Middle frontal gyrus (tissue), 1 donor: Measurements from ENCODE around the gene MGAT2.
"Not testable (repeated sequence)": the region's sequence is repeated elsewhere in the genome, so short reads cannot be mapped to it uniquely, and the experiment has no call there.

ENCODE experiments used
- DNase-seq: peaks from one replicate; pipeline ENCODE4 v3.0.0-alpha.2; 2015; ENCODE audit warnings: low spot score; ENCODE audit errors: extremely low spot score

MGAT2 gene

GRCh38 chr14:49612251-49612650, 8.3 kb upstream of the MGAT2 start:
- no peak for DNase-seq

GRCh38 chr14:49612671-49613070, 7.9 kb upstream of the MGAT2 start:
- no peak for DNase-seq

GRCh38 chr14:49614196-49614595, 6.4 kb upstream of the MGAT2 start:
- no peak for DNase-seq

- DNase-seq, result no peak
Measured at GRCh38 chr14:49615776-49616175, 4.8 kb upstream of the MGAT2 start.

- no peak for DNase-seq
Measured at GRCh38 chr14:49617852-49618519, 2.6 kb upstream of the MGAT2 start.

GRCh38 chr14:49619273-49619672, 1.3 kb upstream of the MGAT2 start:
- not testable (repeated sequence) for DNase-seq

- no peak for DNase-seq
Measured at GRCh38 chr14:49619730-49620129, 869 bp upstream of the MGAT2 start.

- DNase-seq, result no peak
Measured at GRCh38 chr14:49621114-49621881, 699 bp downstream of the MGAT2 start.

- no peak for DNase-seq
Measured at GRCh38 chr14:49622022-49622607, 1.5 kb downstream of the MGAT2 start.

GRCh38 chr14:49623387-49623786, 2.8 kb downstream of the MGAT2 start:
- no peak for DNase-seq

- DNase-seq, result no peak
Measured at GRCh38 chr14:49623941-49624839, 3.6 kb downstream of the MGAT2 start.

GRCh38 chr14:49633640-49634546, 13.3 kb downstream of the MGAT2 start:
- DNase-seq, result peak; percentile 89

GRCh38 chr14:49634547-49635334, 14.1 kb downstream of the MGAT2 start, which contains the start of gene DNAAF2:
TSS of gene DNAAF2 (minus strand) at chr14:49635244. CDS start at chr14:49635149, 95 bp downstream.
- DNase-seq, result no peak

- no peak for DNase-seq
Measured at GRCh38 chr14:49636866-49637265, 16.3 kb downstream of the MGAT2 start.

- DNase-seq, result no peak
Measured at GRCh38 chr14:49637534-49638078, 17.0 kb downstream of the MGAT2 start.

GRCh38 chr14:49640540-49641417, 20.2 kb downstream of the MGAT2 start:
- DNase-seq, result no peak

GRCh38 chr14:49641697-49642129, 21.1 kb downstream of the MGAT2 start:
- no peak for DNase-seq

- no peak for DNase-seq
Measured at GRCh38 chr14:49642163-49642562, 21.6 kb downstream of the MGAT2 start.
